OCI-LY7 (cell line): ENCODE results near the gene RBM44.
"Not testable (repeated sequence)": the region's sequence is repeated elsewhere in the genome, so short reads cannot be mapped to it uniquely, and the experiment has no call there.

ENCODE experiments used
- CTCF ChIP-seq: fragments of 200-600 bp; sonication (generic); conservative IDR thresholded peaks from 2 replicates; pipeline ENCODE4 v1.5.1; 2014; ENCODE audit warnings: mild to moderate bottlenecking, antibody characterized with exemption, low read length, moderate library complexity, mixed read lengths
- EZH2phosphoT487 ChIP-seq: fragments of 200-600 bp; sonication (generic); IDR thresholded peaks from 2 replicates; pipeline ENCODE4 v1.6.1; 2018; ENCODE audit warnings: low read depth, borderline replicate concordance, mild to moderate bottlenecking, mixed run types, antibody characterized with exemption, low read length, moderate library complexity, mixed read lengths

GRCh38 chr2:237848940-237849339, 50.4 kb downstream of the RBM44 start:
- TF ChIP-seq CTCF, EZH2phosphoT487: not testable (repeated sequence)
